Measurements from ENCODE around the gene KRTAP10-8.
"Not testable (repeated sequence)": the region's sequence is repeated elsewhere in the genome, so short reads cannot be mapped to it uniquely, and the experiment has no call there.

Gene KRTAP10-8

GRCh38 chr21:44646366-44647221 is 34.7 kb downstream of the KRTAP10-8 start, which contains the start of gene KRTAP10-11:
KRTAP10-11 (plus strand) TSS chr21:44646414; CDS start chr21:44646459, 45 bp downstream.
- not testable (repeated sequence) for DNase-seq (ENCODE audit: low read depth, low spot score)

- no peak for DNase-seq (ENCODE audit: low read depth, low spot score)
These were observed 35.3 kb downstream of the KRTAP10-8 start for GRCh38 chr21:44647222-44647552.

- no peak for DNase-seq (ENCODE audit: low read depth, low spot score)
These were observed 36.9 kb downstream of the KRTAP10-8 start for GRCh38 chr21:44648557-44649311.

- no peak for DNase-seq (ENCODE audit: low read depth, low spot score)
These were observed 37.7 kb downstream of the KRTAP10-8 start for GRCh38 chr21:44649521-44650100.

- DNase-seq (ENCODE audit: low read depth, low spot score) = no peak
These were observed 38.5 kb downstream of the KRTAP10-8 start for GRCh38 chr21:44650265-44650972.

GRCh38 chr21:44650973-44651675 is 39.2 kb downstream of the KRTAP10-8 start:
- DNase-seq (ENCODE audit: low read depth, low spot score) = no peak

- no peak for DNase-seq (ENCODE audit: low read depth, low spot score)
These were observed 41.2 kb downstream of the KRTAP10-8 start for GRCh38 chr21:44653123-44653522.

- DNase-seq (ENCODE audit: low read depth, low spot score) = no peak
These were observed 42.0 kb downstream of the KRTAP10-8 start for GRCh38 chr21:44653656-44654575.

GRCh38 chr21:44654576-44655175 is 42.8 kb downstream of the KRTAP10-8 start, which contains the start of gene KRTAP12-4:
KRTAP12-4 (minus strand) TSS chr21:44654659; CDS start chr21:44654614, 45 bp downstream.
- no peak for DNase-seq (ENCODE audit: low read depth, low spot score)

GRCh38 chr21:44656868-44657267 is 45.0 kb downstream of the KRTAP10-8 start:
- DNase-seq (ENCODE audit: low read depth, low spot score) = no peak

- no peak for DNase-seq (ENCODE audit: low read depth, low spot score)
These were observed 46.0 kb downstream of the KRTAP10-8 start, which contains the start of gene KRTAP12-3 for GRCh38 chr21:44657635-44658540. KRTAP12-3 (plus strand) TSS chr21:44657932; CDS start chr21:44657980, 48 bp downstream.

GRCh38 chr21:44658541-44658910 is 46.6 kb downstream of the KRTAP10-8 start:
- no peak for DNase-seq (ENCODE audit: low read depth, low spot score)

GRCh38 chr21:44658913-44659595 is 47.2 kb downstream of the KRTAP10-8 start:
- DNase-seq (ENCODE audit: low read depth, low spot score) = no peak

- not testable (repeated sequence) for DNase-seq (ENCODE audit: low read depth, low spot score)
These were observed 49.7 kb downstream of the KRTAP10-8 start for GRCh38 chr21:44661567-44661966.

Data from smooth muscle cell of the brain vasculature (primary cell).